Neutrophil (primary cell): ENCODE measurements around the gene RPS6KB1.

Source experiments
- H3K27ac ChIP-seq: fragments of 200-600 bp; sonication (generic); 2 replicates; pipeline ENCODE4 v1.5.1; 2016; ENCODE audit warnings: mild to moderate bottlenecking, moderate library complexity
- H3K27me3 ChIP-seq: fragments of 200-600 bp; sonication (generic); 2 replicates; pipeline ENCODE4 v1.6.0; 2016; ENCODE audit warnings: mild to moderate bottlenecking
- H3K36me3 ChIP-seq: fragments of 200-600 bp; sonication (generic); 2 replicates; pipeline ENCODE4 v1.5.1; 2017
- H3K4me1 ChIP-seq, 2 experiments: fragments of 200-600 bp in 1 of 2; sonication (generic) in 1 of 2; 1 replicate in 1 of 2; 2 replicates in 1 of 2; pipeline versions ENCODE4 v1.5.1 to v1.6.1; 2013 to 2016; ENCODE audit warnings: low read depth in 1 of 2, low read length in 1 of 2, mild to moderate bottlenecking in 1 of 2, moderate library complexity in 1 of 2; ENCODE audit not compliant: control insufficient read depth in 1 of 2, insufficient read depth in 1 of 2
- H3K4me3 ChIP-seq, 2 experiments: fragments of 200-600 bp in 1 of 2; sonication (generic) in 1 of 2; 1 replicate in 1 of 2; 2 replicates in 1 of 2; pipeline ENCODE4 v1.5.1; 2013 to 2016; ENCODE audit warnings: low read depth in 1 of 2, low read length in 1 of 2, mild to moderate bottlenecking in 1 of 2, moderate library complexity in 1 of 2
- H3K9me3 ChIP-seq: fragments of 200-600 bp; sonication (generic); 2 replicates; pipeline ENCODE4 v1.5.1; 2016
- CTCF ChIP-seq: fragments of 200-600 bp; sonication (generic); IDR thresholded peaks from 2 replicates; pipeline ENCODE4 v1.5.1; 2016; ENCODE audit warnings: antibody characterized with exemption

RPS6KB1 gene

GRCh38 chr17:59856859-59857794, 35.8 kb upstream of the RPS6KB1 start:
- Histone ChIP-seq H3K4me3 (no peak overlapping the region), H3K4me1 (no peaks in the 10 kb centered on the region), H3K27me3 (no peaks in the 10 kb centered on the region), H3K9me3 (no peaks in the 10 kb centered on the region), H3K27ac (no peak overlapping the region), H3K36me3 (peaks cover 14% of the 10 kb centered on the region)
- TF ChIP-seq CTCF = no peak

- Histone ChIP-seq H3K36me3 (peaks cover 19% of the 10 kb centered on the region), H3K27me3 (no peaks in the 10 kb centered on the region), H3K4me3 (no peak overlapping the region), H3K9me3 (no peaks in the 10 kb centered on the region), H3K27ac (no peak overlapping the region), H3K4me1 (no peaks in the 10 kb centered on the region)
- no peak for TF ChIP-seq CTCF
Measured at GRCh38 chr17:59858167-59858816, 34.6 kb upstream of the RPS6KB1 start.

- Histone ChIP-seq H3K27me3 (no peaks in the 10 kb centered on the region), H3K4me1 (no peaks in the 10 kb centered on the region), H3K9me3 (no peaks in the 10 kb centered on the region), H3K36me3 (peaks cover 20% of the 10 kb centered on the region), H3K27ac (no peak overlapping the region), H3K4me3 (no peak overlapping the region)
- TF ChIP-seq CTCF = no peak
Measured at GRCh38 chr17:59858932-59859331, 34.0 kb upstream of the RPS6KB1 start.

GRCh38 chr17:59859444-59860025, 33.4 kb upstream of the RPS6KB1 start:
- Histone ChIP-seq H3K4me1 (no peaks in the 10 kb centered on the region), H3K9me3 (no peaks in the 10 kb centered on the region), H3K27ac (no peak overlapping the region), H3K36me3 (peaks cover 20% of the 10 kb centered on the region), H3K27me3 (no peaks in the 10 kb centered on the region), H3K4me3 (no peak overlapping the region)
- no peak for TF ChIP-seq CTCF

GRCh38 chr17:59863616-59864015, 29.3 kb upstream of the RPS6KB1 start:
- Histone ChIP-seq H3K27ac (no peak overlapping the region), H3K36me3 (peaks cover 35% of the 10 kb centered on the region), H3K4me3 (no peak overlapping the region), H3K4me1 (no peaks in the 10 kb centered on the region), H3K9me3 (no peaks in the 10 kb centered on the region), H3K27me3 (no peaks in the 10 kb centered on the region)
- TF ChIP-seq CTCF = no peak
